HUDEP-2 (cell line): ENCODE measurements around the gene CCL19.

Source experiments
- DNase-seq, 76 experiments: peaks; one replicate each; lab custom pipeline; 2025; ENCODE audit not compliant: unreplicated experiment in 76 of 76; lab: John Stamatoyannopoulos, UW

The CCL19 gene

GRCh38 chr9:34664281-34665066 lies 26.6 kb downstream of the CCL19 start:
- peak in 72 of 76 experiments; percentile 25 to 90 (median 73) for DNase-seq

GRCh38 chr9:34663303-34663605 lies 27.8 kb downstream of the CCL19 start:
- no peak for DNase-seq

GRCh38 chr9:34662526-34663302 lies 28.4 kb downstream of the CCL19 start, which contains the start of gene CCL27:
CCL27 (minus strand) TSS chr9:34662657; CDS start chr9:34662633, 24 bp downstream.
- no peak for DNase-seq

DNA sequence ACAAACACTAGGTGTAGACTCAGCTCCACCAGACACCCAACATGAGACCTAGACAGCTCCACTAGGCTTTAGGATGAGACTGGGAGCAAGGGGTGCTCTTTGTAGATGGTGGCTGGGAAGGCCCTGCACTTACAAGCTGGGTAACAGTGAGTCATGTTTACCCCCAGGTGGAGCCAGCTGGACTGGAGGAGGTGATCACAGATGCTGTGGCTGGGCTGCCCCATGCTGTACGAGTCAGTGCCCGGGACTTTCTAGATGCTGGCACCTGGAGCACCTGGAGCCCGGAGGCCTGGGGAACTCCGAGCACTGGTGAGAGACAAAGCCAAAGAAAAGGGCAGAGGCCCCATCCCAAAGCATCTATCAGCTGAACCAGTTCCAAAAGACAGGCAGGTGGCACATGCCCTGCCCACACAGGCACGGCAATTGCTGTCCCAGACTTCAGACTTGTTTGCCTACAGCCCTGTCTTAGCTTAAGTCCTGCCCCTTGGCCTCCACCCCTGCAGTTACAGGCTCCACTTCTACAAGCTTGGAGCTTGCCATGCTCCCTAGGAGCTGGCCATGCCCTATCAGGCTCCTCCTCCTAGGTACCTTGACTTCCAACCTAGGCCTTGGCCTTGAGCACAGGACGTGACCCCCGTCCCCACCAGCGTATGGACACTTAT lies 31.4 kb downstream of the CCL19 start:
- DNase-seq = no peak

GRCh38 chr9:34658461-34658860 lies 32.6 kb downstream of the CCL19 start:
- no peak for DNase-seq

- DNase-seq = no peak
Measured at GRCh38 chr9:34656992-34657391, 34.1 kb downstream of the CCL19 start.

- DNase-seq = no peak
Measured at GRCh38 chr9:34655394-34655793, 35.7 kb downstream of the CCL19 start.

GRCh38 chr9:34654323-34655051 lies 36.6 kb downstream of the CCL19 start:
- DNase-seq = no peak

DNA sequence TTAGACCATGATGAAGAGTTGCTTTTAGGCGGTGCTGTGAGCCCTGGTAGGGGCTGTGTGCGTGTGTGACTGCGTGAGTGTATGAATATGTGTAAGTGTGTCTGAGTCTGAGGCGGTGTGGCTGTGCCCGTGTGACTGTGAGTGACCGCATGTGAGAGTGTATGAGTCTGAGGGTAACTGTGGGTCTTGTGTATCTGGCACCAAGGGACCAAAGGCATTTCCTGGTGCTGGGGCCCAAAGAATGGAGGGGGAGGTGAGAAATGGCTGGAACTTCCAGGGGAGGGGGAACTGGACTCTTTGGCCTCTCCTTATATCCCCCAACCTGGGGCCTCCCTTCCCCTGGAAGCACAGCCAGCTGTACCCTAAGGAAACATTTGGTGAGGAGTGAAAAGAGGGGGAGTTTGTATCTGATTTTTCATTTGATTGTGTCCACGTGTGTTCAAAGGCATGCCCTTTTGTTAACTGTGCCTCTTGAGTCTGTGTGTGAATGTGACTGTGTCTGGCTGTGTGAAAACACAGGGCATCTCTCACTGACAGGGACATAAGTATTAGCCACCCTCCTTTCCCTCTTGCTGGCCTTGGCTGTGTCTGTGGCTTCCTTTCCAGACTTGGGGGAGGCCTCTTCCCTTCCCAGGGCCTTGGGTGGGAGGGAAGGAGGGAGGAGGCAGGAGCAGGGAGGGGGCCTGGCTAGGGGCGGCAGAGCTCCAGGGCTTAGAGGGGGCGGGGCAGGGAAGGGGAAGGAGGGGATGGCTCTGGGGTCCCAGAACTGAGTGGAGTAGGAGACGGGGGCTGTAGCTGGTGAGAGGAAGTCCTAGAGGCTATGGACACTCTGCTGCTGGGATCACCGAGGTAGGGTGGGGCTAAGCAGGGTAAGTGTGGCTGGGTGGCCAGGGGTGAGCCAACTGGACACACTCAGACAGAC lies 37.7 kb downstream of the CCL19 start:
- no peak for DNase-seq

- DNase-seq = no peak
Measured at GRCh38 chr9:34652602-34653000, 38.5 kb downstream of the CCL19 start.

DNA sequence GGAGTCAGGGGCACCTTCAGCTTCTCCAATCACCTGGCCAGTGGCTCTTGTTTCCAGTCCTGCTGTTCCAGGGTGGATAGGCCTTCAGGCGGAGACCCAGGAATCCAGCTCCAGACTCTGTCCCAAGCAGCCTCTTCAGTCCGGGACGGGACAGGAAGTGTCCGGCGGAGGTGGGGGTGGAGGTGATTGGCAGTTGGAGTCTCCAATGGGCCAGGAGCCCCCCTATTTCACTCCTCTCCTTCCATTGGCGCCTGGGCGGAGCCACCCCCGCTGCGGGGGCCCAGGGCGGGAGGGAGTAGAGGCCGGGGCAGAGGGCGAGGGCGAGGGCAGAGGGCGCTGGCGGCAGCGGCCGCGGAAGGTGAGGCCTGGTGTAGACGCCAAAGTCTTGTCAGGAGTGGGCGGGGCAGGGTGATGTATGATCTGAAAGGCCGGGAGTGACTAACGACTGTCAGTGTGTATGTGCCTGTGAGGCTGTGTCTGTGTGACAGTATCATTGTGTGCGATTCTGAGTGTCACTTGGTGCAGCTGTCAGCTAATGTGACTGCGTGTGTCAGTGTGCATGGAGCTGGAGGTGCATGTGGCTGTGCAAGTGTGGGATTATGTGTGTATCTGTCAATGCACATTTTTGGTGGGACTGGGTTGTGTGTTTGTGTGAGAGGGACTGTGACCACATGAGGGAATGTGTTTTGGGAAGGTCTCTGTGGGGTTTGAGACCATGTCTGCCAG lies 39.0 kb downstream of the CCL19 start, which contains the start of gene IL11RA:
Gene IL11RA, plus strand, starts transcription at position 310 of the 726 bp plus-strand sequence. CDS start 3,033 bp downstream, outside the sequence.
- DNase-seq = peak in 72 of 76 experiments; percentile 48 to 97 (median 82)

DNA sequence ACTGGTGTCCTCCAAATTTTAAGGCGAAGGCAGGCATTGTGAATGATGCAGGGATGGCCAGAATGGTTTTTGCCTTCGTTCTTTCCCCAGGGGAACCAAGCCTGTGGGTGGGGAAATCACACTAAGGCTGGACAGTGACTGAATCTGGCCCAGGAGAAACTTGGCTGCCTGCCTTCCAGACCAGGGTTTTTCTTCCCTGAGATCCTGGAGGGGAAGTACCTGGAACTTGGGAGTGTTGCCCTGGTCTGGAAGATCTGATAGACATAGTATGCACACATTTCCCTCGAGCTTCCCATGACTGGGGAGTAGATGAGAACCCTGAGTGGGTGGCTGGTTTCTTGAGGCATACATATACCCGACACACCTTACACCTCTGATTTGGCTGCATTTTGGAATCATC lies 39.8 kb downstream of the CCL19 start:
- DNase-seq = no peak

DNA sequence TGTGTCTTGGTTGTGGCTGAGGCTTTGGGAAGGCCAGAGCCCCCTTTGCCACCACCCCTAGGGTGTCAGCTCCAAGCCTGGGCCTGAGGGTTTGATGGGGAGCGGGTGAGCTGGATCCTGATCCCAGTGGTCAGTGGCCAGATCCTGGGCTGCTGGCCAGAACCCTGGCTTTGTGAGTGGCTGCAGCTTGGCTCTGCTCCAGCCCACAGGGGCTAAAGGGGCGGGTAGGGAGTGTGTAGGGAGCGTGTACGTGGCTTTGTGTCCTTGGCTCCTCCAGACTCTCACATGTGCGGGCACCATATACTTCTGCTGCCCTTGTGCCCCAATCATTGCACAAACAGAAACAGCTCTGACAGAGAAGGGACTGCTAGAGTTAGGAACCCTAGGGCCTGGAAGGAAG lies 40.3 kb downstream of the CCL19 start:
- DNase-seq = no peak

GRCh38 chr9:34648673-34649072 lies 42.4 kb downstream of the CCL19 start:
- no peak for DNase-seq

GRCh38 chr9:34647651-34648050 lies 43.4 kb downstream of the CCL19 start:
- peak in 63 of 76 experiments; percentile 3 to 73 (median 42) for DNase-seq

DNA sequence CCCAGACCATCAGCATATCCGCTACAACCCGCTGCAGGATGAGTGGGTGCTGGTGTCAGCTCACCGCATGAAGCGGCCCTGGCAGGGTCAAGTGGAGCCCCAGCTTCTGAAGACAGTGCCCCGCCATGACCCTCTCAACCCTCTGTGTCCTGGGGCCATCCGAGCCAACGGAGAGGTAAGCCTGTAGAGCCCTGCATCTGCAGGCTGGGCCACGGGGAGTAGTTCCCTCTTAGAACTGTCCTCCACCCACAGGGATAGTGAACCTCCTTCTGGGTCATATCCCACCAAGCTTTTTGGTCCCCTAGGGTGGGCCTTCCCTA lies 44.0 kb downstream of the CCL19 start:
- peak in 2 of 76 experiments; percentile 38 to 50 for DNase-seq

GRCh38 chr9:34646211-34647083 lies 44.6 kb downstream of the CCL19 start, which contains the start of gene GALT:
GALT (plus strand) TSS chr9:34646675; CDS start chr9:34646705, 30 bp downstream.
- DNase-seq = peak in 74 of 76 experiments; percentile 54 to 97 (median 89)

GRCh38 chr9:34644766-34645314 lies 46.2 kb downstream of the CCL19 start:
- no peak for DNase-seq
